Endodermal cell (in vitro differentiated cells): ENCODE measurements around the gene CFAP251. TPM values are rescaled to one million over a fixed set of nuclear protein-coding genes. Genes with fewer than 3 reads are reported as not detected.
A peak's percentile ranks its signal among the peaks of the same experiment; 100 is the strongest.

Source experiments
- DNase-seq: peaks from one replicate; pipeline ENCODE4 v3.0.0-alpha.2; 2017
- H3K27ac ChIP-seq: 2 replicates; pipeline ENCODE4 v1.5.1; 2013; ENCODE audit warnings: mild to moderate bottlenecking, low read depth, low read length, moderate library complexity
- H3K27me3 ChIP-seq: 2 replicates; pipeline ENCODE4 v1.6.1; 2013; ENCODE audit warnings: mild to moderate bottlenecking, low read length, moderate library complexity; ENCODE audit not compliant: insufficient read depth, control insufficient read depth, poor library complexity, severe bottlenecking
- H3K36me3 ChIP-seq: 2 replicates; pipeline ENCODE4 v1.7.0; 2013; ENCODE audit warnings: mild to moderate bottlenecking, low read length, moderate library complexity; ENCODE audit not compliant: control insufficient read depth, insufficient read depth
- H3K4me1 ChIP-seq: one replicate; pipeline ENCODE4 v1.7.0; 2013; ENCODE audit warnings: low read length; ENCODE audit not compliant: control insufficient read depth, insufficient read depth
- H3K4me3 ChIP-seq: 2 replicates; pipeline ENCODE4 v1.5.1; 2013; ENCODE audit warnings: mild to moderate bottlenecking, low read length, moderate library complexity
- H3K9ac ChIP-seq: 2 replicates; pipeline ENCODE4 v1.6.1; 2013; ENCODE audit warnings: mild to moderate bottlenecking, low read length, moderate library complexity; ENCODE audit not compliant: poor library complexity, severe bottlenecking; ENCODE audit errors: extremely low read depth
- H3K9me3 ChIP-seq: 2 replicates; pipeline ENCODE4 v1.6.1; 2013; ENCODE audit warnings: mild to moderate bottlenecking, low read length, moderate library complexity; ENCODE audit not compliant: control insufficient read depth
- H3K27ac Mint-ChIP-seq: 2 replicates; pipeline ENCODE4 v1.8.0; 2020; ENCODE audit warnings: mixed read lengths
- H3K27me3 Mint-ChIP-seq: 2 replicates; pipeline ENCODE4 v1.8.0; 2021; ENCODE audit warnings: mild to moderate bottlenecking, mixed read lengths; ENCODE audit not compliant: insufficient read depth
- H3K36me3 Mint-ChIP-seq: 2 replicates; pipeline ENCODE4 v1.8.0; 2020; ENCODE audit warnings: low read depth, mixed read lengths
- H3K4me1 Mint-ChIP-seq: 2 replicates; pipeline ENCODE4 v1.8.0; 2020; ENCODE audit warnings: mixed read lengths
- H3K4me3 Mint-ChIP-seq: 2 replicates; pipeline ENCODE4 v1.8.0; 2020; ENCODE audit warnings: mild to moderate bottlenecking, moderate library complexity, mixed read lengths
- H3K9me3 Mint-ChIP-seq: 2 replicates; pipeline ENCODE4 v1.8.0; 2020; ENCODE audit warnings: mild to moderate bottlenecking, mixed read lengths
- CTCF ChIP-seq: fragments of 200-600 bp; sonication (generic); conservative IDR thresholded peaks from 2 replicates; pipeline ENCODE4 v1.5.0; 2021; ENCODE audit warnings: antibody characterized with exemption, mild to moderate bottlenecking
- WGBS, 2 experiments: methylation state at CpG; one replicate each; pipeline versions ENCODE4 v1.1.5 to v1.1.7; 2013; ENCODE audit warnings: missing lambda C conversion rate in 2 of 2, mixed read lengths in 1 of 2; ENCODE audit not compliant: insufficient coverage in 1 of 2, insufficient read length in 1 of 2; 5-methylcytosine and 5-hydroxymethylcytosine counted together
- total RNA-seq, 2 donors: library from RNA; stranded (reverse); fragmentation: NEBNext Ultra II Directional in 1 of 2; extraction: Animal tissue kit (Norgen Biotek cat#: 25700) in 1 of 2; gene quantifications; 2 replicates in 1 of 2; 3 replicates in 1 of 2; pipeline ENCODE4 v1.2.1, GENCODE V29; 2021

Gene CFAP251
- total RNA-seq, 2 donors from 2014 or later = 3.4 to 11.2 TPM

GRCh38 chr12:121963341-121964018 lies 45.1 kb downstream of the CFAP251 start:
- peaks cover 3% of the 10 kb centered on the region for H3K4me1 Mint-ChIP-seq
- H3K27me3 Mint-ChIP-seq = peaks cover 2% of the 10 kb centered on the region
- no peak overlapping the region for H3K9ac ChIP-seq
- no peak overlapping the region for H3K4me3 ChIP-seq
- peaks cover 7% of the 10 kb centered on the region for H3K36me3 Mint-ChIP-seq
- no peak overlapping the region for H3K4me3 Mint-ChIP-seq
- no peaks in the 10 kb centered on the region for H3K27me3 ChIP-seq
- no peaks in the 10 kb centered on the region for H3K9me3 ChIP-seq
- WGBS, 2 experiments = 84 to 87% methylated on average over 6 to 15 of the region's 15 CpGs
- H3K9me3 Mint-ChIP-seq = no peaks in the 10 kb centered on the region
- H3K27ac Mint-ChIP-seq = no peak overlapping the region
- peak; percentile 45 for DNase-seq
- no peak overlapping the region for H3K27ac ChIP-seq
- no peaks in the 10 kb centered on the region for H3K4me1 ChIP-seq
- H3K36me3 ChIP-seq = peaks cover 9% of the 10 kb centered on the region
- TF ChIP-seq CTCF = no peak

- DNase-seq = peak; percentile 24
- H3K27me3 ChIP-seq = no peaks in the 10 kb centered on the region
- Mint-ChIP-seq H3K4me3 (no peak overlapping the region), H3K4me1 (no peaks in the 10 kb centered on the region), H3K27me3 (no peaks in the 10 kb centered on the region), H3K27ac (no peak overlapping the region), H3K36me3 (peaks cover 7% of the 10 kb centered on the region), H3K9me3 (no peaks in the 10 kb centered on the region)
- WGBS, 2 experiments = 97 to 100% methylated on average over 2 to 8 of the region's 9 CpGs
- TF ChIP-seq CTCF = no peak
- H3K9ac ChIP-seq = no peak overlapping the region
- no peak overlapping the region for H3K27ac ChIP-seq
- H3K36me3 ChIP-seq = peaks cover 9% of the 10 kb centered on the region
- H3K9me3 ChIP-seq = no peaks in the 10 kb centered on the region
- no peaks in the 10 kb centered on the region for H3K4me1 ChIP-seq
- no peak overlapping the region for H3K4me3 ChIP-seq
Measured at GRCh38 chr12:121964813-121965643, 46.6 kb downstream of the CFAP251 start.

GRCh38 chr12:121966959-121967358 lies 48.6 kb downstream of the CFAP251 start:
- Histone ChIP-seq H3K9ac (no peak overlapping the region), H3K9me3 (no peaks in the 10 kb centered on the region), H3K4me3 (no peak overlapping the region), H3K27me3 (no peaks in the 10 kb centered on the region), H3K36me3 (peaks cover 6% of the 10 kb centered on the region), H3K27ac (no peak overlapping the region), H3K4me1 (no peaks in the 10 kb centered on the region)
- Mint-ChIP-seq H3K36me3 (peaks cover 7% of the 10 kb centered on the region), H3K4me3 (no peak overlapping the region), H3K4me1 (no peaks in the 10 kb centered on the region), H3K9me3 (peaks cover 6% of the 10 kb centered on the region), H3K27ac (no peak overlapping the region), H3K27me3 (no peaks in the 10 kb centered on the region)
- 93 to 96% methylated on average over 4 to 5 of the region's 5 CpGs for WGBS, 2 experiments
- TF ChIP-seq CTCF = no peak
- no peak for DNase-seq
